WI38 (cell line): Measurements from ENCODE around the gene MPZL3.

Experiments used
- H3K4me3 ChIP-seq: 2 replicates; pipeline ENCODE4 v1.5.1; 2011; ENCODE audit warnings: low read depth, mild to moderate bottlenecking, control low read depth, low read length
- TF ChIP-seq, protein P1 (sequence below): IDR thresholded peaks from 2 replicates; pipeline ENCODE4 v1.5.1; 2012; ENCODE audit warnings: low read depth, mild to moderate bottlenecking, control low read depth, low read length

The MPZL3 gene

DNA sequence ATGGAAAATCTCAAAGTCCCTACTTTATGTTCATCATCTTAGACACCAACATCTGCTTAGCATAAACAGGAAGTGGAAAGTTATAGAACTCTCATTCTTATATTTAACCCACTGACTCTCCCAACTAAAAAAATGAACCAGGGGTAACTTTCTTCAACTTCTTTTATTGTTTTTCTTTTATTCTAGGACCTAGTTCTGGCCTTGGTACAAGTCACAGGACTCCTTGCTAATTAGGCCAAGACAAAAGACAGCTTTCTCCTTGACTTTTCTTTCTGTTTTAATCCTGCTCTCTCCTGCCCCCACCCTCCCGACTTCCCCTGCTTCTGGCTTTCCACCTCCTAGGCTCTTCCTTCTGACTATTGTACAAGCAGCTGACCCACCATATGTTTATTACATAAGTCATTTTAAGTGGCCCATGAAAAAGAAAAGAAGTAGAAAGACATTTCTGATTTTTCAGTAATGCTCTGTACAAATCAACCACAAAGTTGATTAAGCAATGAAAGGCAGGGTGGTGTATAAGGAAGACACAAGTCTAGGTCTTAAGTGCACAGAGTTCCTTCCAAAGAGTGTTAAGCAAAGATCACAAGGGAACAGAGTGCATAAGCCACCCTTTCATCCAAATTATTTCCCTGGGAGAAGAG, 45.7 kb downstream of the MPZL3 start:
- no peak overlapping the region for H3K4me3 ChIP-seq
- TF ChIP-seq, protein P1, sequence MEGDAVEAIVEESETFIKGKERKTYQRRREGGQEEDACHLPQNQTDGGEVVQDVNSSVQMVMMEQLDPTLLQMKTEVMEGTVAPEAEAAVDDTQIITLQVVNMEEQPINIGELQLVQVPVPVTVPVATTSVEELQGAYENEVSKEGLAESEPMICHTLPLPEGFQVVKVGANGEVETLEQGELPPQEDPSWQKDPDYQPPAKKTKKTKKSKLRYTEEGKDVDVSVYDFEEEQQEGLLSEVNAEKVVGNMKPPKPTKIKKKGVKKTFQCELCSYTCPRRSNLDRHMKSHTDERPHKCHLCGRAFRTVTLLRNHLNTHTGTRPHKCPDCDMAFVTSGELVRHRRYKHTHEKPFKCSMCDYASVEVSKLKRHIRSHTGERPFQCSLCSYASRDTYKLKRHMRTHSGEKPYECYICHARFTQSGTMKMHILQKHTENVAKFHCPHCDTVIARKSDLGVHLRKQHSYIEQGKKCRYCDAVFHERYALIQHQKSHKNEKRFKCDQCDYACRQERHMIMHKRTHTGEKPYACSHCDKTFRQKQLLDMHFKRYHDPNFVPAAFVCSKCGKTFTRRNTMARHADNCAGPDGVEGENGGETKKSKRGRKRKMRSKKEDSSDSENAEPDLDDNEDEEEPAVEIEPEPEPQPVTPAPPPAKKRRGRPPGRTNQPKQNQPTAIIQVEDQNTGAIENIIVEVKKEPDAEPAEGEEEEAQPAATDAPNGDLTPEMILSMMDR = no peak

DNA sequence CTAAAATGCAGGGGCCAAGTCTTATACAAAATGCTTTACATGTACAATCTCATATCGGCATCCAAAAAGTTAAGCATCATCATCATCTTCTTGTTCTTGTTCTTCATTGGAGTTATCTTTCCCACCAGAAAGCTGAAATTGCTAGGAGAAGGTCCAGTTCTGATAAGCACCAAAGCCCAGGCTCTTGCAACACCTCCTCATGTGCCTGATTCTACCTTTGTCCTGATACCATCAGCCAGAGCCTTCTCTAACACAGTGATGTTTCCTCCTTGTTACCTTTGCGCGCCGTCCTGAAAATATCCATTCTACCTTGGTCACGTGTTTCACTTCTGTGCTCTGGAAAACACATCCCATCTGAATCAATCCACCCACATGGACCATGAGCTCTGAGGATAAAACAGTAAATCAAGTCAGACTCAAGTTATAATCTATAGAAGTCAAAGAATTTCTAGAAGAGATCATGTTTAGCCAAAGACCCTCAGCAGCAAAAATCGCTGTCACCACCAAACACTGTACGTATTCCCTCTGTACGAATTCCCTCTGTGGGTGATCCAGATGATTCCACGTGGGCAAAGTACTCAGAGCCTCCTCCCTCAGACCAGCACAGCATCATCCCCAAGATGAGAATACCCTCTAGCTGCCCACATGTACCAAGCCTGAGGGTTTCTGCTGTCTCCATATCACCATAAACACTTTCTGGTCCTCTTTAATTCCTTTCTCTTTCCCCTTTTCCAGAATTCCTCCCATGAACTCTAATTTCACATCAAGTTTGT, 46.4 kb downstream of the MPZL3 start:
- H3K4me3 ChIP-seq = no peak overlapping the region
- TF ChIP-seq, protein P1 = no peak

- TF ChIP-seq, protein P1 = no peak
- no peak overlapping the region for H3K4me3 ChIP-seq
Observed at GRCh38 chr11:118202599-118203422, 49.4 kb downstream of the MPZL3 start.

- TF ChIP-seq, protein P1 = no peak
Observed at GRCh38 chr11:118201966-118202365, 50.2 kb downstream of the MPZL3 start.

DNA sequence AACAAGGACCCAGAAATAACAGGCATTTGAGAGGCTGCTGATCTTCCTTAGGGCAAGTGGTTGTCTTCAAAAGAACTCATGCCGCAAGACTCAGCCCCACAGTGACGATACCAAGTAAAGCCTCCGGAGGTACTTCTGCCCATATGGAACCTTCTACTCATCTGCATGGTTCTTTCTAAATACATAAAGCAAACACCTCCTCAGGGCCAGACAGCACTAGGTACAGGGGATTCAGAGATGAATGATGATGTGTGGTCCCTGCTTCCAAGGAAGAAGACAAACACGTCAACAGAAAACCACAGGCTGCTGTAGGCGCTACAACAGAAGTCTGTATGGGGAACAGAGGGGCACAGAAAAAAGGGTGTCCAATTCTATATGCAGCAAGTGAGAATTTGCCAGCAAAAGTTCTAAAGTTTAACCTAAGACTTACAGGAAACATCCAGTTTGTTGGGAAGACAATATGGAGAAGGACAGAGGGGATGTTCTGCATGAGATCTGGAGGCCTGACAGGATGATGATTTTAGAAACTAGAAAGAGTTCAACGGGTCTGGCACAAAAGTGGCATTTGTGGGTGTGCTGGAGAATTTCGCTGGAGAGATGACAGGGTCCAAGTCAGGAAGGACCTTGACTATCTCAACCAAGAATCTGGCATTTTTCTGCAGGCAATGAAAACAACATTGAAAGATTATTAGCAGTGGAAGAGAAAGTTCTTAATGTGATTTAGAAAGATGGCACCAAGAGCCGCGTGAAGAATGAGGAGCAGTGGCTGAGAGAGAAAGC, 51.1 kb downstream of the MPZL3 start:
- H3K4me3 ChIP-seq = no peak overlapping the region
- TF ChIP-seq, protein P1 = no peak

More at GRCh38 chr11:118201966-118202365, 50.2 kb downstream of the MPZL3 start:
- H3K4me3 ChIP-seq = no peak overlapping the region

- H3K4me3 ChIP-seq = no peak overlapping the region
- TF ChIP-seq, protein P1 = no peak
Observed at GRCh38 chr11:118200497-118200896, 51.7 kb downstream of the MPZL3 start.
